ENCODE data around the gene TXNDC17.

Gene TXNDC17

GRCh38 chr17:6677946-6678345 is 37.1 kb downstream of the TXNDC17 start:
- ATAC-seq, result no peak
- TF ChIP-seq TCF4 (CRISPR knock-in tag; IDR thresholded peaks at IDR 0.05; ENCODE audit: borderline replicate concordance) (no peak), ZNF565 (CRISPR knock-in tag; conservative IDR thresholded peaks at IDR 0.05; ENCODE audit: low read depth) (no peak)

DNA sequence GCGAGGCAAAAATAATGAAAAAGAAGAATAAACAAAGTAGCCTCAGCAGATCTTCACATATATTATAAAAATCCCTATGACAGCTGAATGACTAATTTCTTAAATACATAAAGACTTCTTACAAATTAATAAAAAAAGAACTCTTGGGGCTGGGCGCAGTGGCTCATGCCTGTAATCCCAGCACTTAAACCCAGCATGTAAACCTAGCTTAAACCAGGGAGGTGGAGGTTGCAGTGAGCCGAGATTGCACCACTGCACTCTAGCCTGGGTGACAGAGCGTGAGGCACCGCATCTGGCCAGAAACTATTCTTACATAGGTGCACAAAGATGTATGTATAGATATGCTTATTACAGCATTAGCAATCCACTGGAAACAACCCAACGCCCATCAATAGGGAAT is 38.4 kb downstream of the TXNDC17 start:
- no peak for ATAC-seq
- TF ChIP-seq CSDC2 (CRISPR knock-in tag; IDR thresholded peaks at IDR 0.05) (no peak), TCF4 (CRISPR knock-in tag; IDR thresholded peaks at IDR 0.05; ENCODE audit: borderline replicate concordance) (no peak), ZC3H10 (CRISPR knock-in tag; IDR thresholded peaks at IDR 0.05) (no peak), BACH2 (CRISPR knock-in tag; IDR thresholded peaks at IDR 0.05; ENCODE audit: borderline replicate concordance) (no peak), SNAI2 (CRISPR knock-in tag; IDR thresholded peaks at IDR 0.05) (no peak)
- TF ChIP-seq, protein P1, sequence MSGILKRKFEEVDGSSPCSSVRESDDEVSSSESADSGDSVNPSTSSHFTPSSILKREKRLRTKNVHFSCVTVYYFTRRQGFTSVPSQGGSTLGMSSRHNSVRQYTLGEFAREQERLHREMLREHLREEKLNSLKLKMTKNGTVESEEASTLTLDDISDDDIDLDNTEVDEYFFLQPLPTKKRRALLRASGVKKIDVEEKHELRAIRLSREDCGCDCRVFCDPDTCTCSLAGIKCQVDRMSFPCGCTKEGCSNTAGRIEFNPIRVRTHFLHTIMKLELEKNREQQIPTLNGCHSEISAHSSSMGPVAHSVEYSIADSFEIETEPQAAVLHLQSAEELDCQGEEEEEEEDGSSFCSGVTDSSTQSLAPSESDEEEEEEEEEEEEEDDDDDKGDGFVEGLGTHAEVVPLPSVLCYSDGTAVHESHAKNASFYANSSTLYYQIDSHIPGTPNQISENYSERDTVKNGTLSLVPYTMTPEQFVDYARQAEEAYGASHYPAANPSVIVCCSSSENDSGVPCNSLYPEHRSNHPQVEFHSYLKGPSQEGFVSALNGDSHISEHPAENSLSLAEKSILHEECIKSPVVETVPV (CRISPR knock-in tag; IDR thresholded peaks at IDR 0.05), result no peak

DNA sequence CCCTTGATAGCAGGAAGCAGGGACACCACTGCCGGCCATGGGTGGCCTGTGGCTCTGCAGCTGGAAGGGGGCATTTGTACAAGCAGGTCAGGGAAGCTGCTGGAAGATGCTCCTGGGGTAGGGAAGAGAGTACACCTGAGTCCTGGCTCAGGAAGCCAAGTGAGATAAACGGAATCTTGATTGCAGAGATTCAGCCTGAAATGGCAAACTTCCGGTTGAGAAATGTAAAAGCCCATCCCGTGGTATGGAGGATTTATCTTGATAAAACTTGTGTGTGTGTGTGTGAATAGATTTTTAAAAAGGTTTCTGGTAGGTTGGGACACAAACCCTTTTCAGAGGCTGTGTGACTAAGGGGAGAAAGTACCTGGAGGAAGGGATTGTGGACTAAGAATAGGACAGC is 40.3 kb downstream of the TXNDC17 start:
- no peak for ATAC-seq

DNA sequence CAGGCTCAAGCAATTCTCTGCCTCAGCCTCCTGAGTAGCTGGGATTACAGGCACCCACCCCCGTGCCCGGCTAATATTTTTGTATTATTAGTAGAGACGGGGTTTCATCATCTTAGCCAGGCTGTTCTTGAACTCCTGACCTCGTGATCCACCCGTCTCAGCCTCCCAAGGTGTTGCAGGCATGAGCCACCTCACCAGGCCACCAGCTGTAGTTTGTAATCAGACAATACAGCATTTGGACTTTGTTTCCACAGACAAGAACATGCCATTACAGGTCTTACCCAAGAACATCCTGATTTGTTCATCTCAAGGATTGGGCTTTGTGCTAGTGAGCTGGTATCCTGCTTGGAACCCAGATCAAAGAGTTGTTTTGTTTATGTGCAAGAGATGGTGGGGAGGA is 40.8 kb downstream of the TXNDC17 start:
- no peak for ATAC-seq
- TF ChIP-seq POU6F1 (CRISPR knock-in tag; IDR thresholded peaks at IDR 0.05; ENCODE audit: borderline replicate concordance, low read depth), result no peak
- TF ChIP-seq, protein P2, sequence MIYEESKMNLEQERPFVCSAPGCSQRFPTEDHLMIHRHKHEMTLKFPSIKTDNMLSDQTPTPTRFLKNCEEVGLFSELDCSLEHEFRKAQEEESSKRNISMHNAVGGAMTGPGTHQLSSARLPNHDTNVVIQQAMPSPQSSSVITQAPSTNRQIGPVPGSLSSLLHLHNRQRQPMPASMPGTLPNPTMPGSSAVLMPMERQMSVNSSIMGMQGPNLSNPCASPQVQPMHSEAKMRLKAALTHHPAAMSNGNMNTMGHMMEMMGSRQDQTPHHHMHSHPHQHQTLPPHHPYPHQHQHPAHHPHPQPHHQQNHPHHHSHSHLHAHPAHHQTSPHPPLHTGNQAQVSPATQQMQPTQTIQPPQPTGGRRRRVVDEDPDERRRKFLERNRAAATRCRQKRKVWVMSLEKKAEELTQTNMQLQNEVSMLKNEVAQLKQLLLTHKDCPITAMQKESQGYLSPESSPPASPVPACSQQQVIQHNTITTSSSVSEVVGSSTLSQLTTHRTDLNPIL (CRISPR knock-in tag; IDR thresholded peaks at IDR 0.05; ENCODE audit: low read depth), result no peak
- no peak for TF ChIP-seq TSHZ2 (CRISPR knock-in tag; IDR thresholded peaks at IDR 0.05)
- no peak for TF ChIP-seq BACH2 (CRISPR knock-in tag; IDR thresholded peaks at IDR 0.05; ENCODE audit: borderline replicate concordance)
- no peak for TF ChIP-seq TOX (CRISPR knock-in tag; IDR thresholded peaks at IDR 0.05; ENCODE audit: borderline replicate concordance)
- TF ChIP-seq ZC3H10 (CRISPR knock-in tag; IDR thresholded peaks at IDR 0.05), result no peak
- TF ChIP-seq ISL1 (CRISPR knock-in tag; IDR thresholded peaks at IDR 0.05), result no peak
- no peak for TF ChIP-seq ESRRG (CRISPR knock-in tag; IDR thresholded peaks at IDR 0.05)
- no peak for TF ChIP-seq RARB (CRISPR knock-in tag; IDR thresholded peaks at IDR 0.05)
- no peak for TF ChIP-seq OSR1 (CRISPR knock-in tag; IDR thresholded peaks at IDR 0.05)
- TF ChIP-seq ZFP30 (CRISPR knock-in tag; IDR thresholded peaks at IDR 0.05), result no peak
- TF ChIP-seq ARNTL (CRISPR knock-in tag; IDR thresholded peaks at IDR 0.05; ENCODE audit: borderline replicate concordance, low read depth), result no peak

More for the DNA sequence above, 40.3 kb downstream of the TXNDC17 start:
- no peak for TF ChIP-seq ISL1 (CRISPR knock-in tag; IDR thresholded peaks at IDR 0.05)
- no peak for TF ChIP-seq RARB (CRISPR knock-in tag; IDR thresholded peaks at IDR 0.05)
- TF ChIP-seq OSR1 (CRISPR knock-in tag; IDR thresholded peaks at IDR 0.05), result no peak
- TF ChIP-seq, protein P1 (CRISPR knock-in tag; IDR thresholded peaks at IDR 0.05), result no peak
- TF ChIP-seq PATZ1 (CRISPR knock-in tag; IDR thresholded peaks at IDR 0.05; ENCODE audit: borderline replicate concordance), result no peak
- TF ChIP-seq ZNF565 (CRISPR knock-in tag; conservative IDR thresholded peaks at IDR 0.05; ENCODE audit: low read depth), result no peak
- TF ChIP-seq TOX (CRISPR knock-in tag; IDR thresholded peaks at IDR 0.05; ENCODE audit: borderline replicate concordance), result no peak
- no peak for TF ChIP-seq CSDC2 (CRISPR knock-in tag; IDR thresholded peaks at IDR 0.05)
- TF ChIP-seq ZC3H10 (CRISPR knock-in tag; IDR thresholded peaks at IDR 0.05), result no peak
- no peak for TF ChIP-seq SNAI2 (CRISPR knock-in tag; IDR thresholded peaks at IDR 0.05)
- TF ChIP-seq, protein P2 (CRISPR knock-in tag; IDR thresholded peaks at IDR 0.05; ENCODE audit: low read depth), result no peak
- TF ChIP-seq ZNF70 (CRISPR knock-in tag; IDR thresholded peaks at IDR 0.05), result no peak
- TF ChIP-seq TCF4 (CRISPR knock-in tag; IDR thresholded peaks at IDR 0.05; ENCODE audit: borderline replicate concordance), result no peak

All from SK-N-SH treated with all-trans-retinoic acid at 6 μM for 48 hours (cell line).